Measurements from ENCODE around the gene USP30.

The USP30 gene

DNA sequence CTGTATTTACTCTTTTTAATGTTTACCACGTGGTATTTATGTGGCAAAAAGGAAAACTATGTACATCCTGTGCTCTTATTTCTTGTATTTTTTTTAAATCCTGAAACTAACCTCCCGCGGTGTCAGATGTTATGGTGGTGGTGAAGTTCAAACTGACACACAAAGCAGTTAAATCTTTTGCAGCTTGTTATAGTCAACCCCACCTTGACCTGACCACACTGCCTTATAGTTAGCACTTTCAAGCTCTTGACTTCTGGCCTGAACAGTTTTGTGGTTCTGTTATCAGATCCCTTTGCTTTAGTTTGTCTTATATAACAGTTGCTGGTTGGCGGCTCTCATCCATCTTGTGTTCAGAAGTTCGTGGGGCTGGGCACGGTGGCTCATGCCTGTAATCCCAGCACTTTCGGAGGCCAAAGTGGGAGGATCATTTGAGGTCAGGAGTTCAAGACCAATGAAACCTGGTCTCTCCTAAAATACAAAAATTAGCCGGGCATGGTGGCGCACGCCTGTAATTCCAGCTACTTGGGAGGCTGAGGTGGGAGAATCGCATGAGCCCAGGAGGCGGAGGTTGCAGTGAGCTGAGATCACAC, 47.1 kb downstream of the USP30 start:
- no peak for DNase-seq
- H3K4me1 Mint-ChIP-seq = peaks cover 23% of the 10 kb centered on the region
- no peak for ATAC-seq
- no peaks in the 10 kb centered on the region for H3K9me3 Mint-ChIP-seq
- H3K27ac Mint-ChIP-seq = peak overlapping the region in 1 of 2 donors; percentile 76
- peak overlapping the region; percentile 82 to 96 for H3K4me3 Mint-ChIP-seq
- H3K27me3 Mint-ChIP-seq = no peaks in the 10 kb centered on the region

DNA sequence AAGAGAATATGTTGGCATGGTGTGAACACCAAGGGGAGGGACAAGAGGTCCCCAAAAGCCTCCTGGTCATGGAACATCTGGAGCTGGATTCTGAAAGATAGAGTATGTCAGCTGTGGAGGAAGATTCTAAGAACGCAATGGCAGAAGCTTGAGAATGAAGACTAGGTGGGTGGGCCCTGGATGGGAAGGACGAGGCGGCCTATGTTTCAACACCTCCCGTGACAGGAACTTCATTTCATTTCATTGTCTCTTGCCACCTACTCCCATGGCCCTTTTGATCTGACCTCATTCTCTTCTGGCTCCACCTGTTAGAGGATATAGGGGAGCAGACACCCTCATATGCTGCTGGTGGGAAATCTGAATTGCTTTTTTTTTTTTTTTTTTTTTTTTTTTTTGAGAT, 48.4 kb downstream of the USP30 start:
- Mint-ChIP-seq H3K27ac (no peak overlapping the region), H3K27me3 (no peaks in the 10 kb centered on the region), H3K4me1 (peaks cover 23% of the 10 kb centered on the region), H3K9me3 (no peaks in the 10 kb centered on the region), H3K4me3 (no peak overlapping the region)
- DNase-seq (no peak), ATAC-seq (no peak)

DNA sequence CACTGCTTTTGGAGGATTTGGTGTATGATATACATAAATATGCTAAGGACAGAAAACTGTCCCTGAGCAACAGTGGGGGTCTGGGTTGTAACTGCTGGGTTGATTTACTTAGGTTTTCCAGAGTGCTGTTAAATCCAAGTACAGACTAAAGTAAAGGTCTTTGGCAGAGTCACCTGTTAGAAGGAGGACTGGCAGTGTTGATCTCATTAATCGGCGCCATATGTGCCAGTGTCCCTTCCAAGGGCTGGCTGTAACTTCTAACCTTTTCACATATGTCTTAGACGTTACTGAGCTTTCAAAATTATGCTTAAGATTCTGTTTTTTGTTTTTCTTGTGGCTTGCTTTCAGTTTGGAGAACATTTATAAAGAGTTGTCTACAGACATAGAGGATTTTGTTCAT, 50.1 kb downstream of the USP30 start:
- Mint-ChIP-seq H3K27me3 (no peaks in the 10 kb centered on the region), H3K27ac (no peak overlapping the region), H3K4me3 (no peak overlapping the region), H3K9me3 (no peaks in the 10 kb centered on the region), H3K4me1 (peaks cover 23% of the 10 kb centered on the region)
- no peak for DNase-seq
- ATAC-seq = no peak

DNA sequence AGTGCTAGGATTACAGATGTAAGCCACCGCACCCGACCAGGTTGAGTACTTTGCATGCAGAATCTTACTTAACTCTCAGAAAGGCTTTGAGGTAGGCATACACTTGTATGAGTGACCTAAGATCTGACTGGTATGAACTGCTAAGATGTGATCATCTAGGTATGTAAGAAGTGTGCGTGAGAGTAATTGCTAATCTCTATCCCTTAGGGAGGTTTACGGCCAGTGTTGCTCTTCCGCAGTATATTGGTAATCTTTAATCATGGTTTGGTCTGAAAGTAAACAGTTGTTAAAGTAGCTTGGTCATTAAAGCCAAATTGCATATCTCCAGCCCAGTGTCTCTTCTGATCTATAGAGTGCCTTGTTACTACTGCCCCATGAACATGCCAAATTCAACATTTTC, 52.8 kb downstream of the USP30 start:
- peaks cover 7% of the 10 kb centered on the region for H3K4me1 Mint-ChIP-seq
- H3K27ac Mint-ChIP-seq = no peak overlapping the region
- no peak for DNase-seq
- H3K4me3 Mint-ChIP-seq = no peak overlapping the region
- ATAC-seq = no peak
- no peaks in the 10 kb centered on the region for H3K27me3 Mint-ChIP-seq
- no peaks in the 10 kb centered on the region for H3K9me3 Mint-ChIP-seq

DNA sequence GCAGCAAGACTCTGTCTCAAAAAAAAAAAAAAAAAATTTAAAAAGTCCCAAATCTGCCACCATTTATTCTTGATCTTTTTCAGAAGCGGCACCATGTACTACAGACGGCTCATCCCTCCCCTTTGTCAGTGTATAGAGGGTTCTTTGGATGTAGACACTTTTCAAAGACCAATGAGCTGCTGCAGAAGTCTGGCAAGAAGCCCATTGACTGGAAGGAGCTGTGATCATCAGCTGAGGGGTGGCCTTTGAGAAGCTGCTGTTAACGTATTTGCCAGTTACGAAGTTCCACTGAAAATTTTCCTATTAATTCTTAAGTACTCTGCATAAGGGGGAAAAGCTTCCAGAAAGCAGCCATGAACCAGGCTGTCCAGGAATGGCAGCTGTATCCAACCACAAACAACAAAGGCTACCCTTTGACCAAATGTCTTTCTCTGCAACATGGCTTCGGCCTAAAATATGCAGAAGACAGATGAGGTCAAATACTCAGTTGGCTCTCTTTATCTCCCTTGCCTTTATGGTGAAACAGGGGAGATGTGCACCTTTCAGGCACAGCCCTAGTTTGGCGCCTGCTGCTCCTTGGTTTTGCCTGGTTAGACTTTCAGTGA, 57.5 kb downstream of the USP30 start:
- no peak for DNase-seq
- Mint-ChIP-seq H3K27me3 (no peaks in the 10 kb centered on the region), H3K4me1 (peaks cover 5% of the 10 kb centered on the region), H3K4me3 (no peak overlapping the region), H3K9me3 (no peaks in the 10 kb centered on the region), H3K27ac (no peak overlapping the region)
- no peak for ATAC-seq

- H3K9me3 Mint-ChIP-seq = no peaks in the 10 kb centered on the region
- peak overlapping the region in 1 of 2 donors; percentile 87 for H3K27ac Mint-ChIP-seq
- peaks cover 10% of the 10 kb centered on the region for H3K4me1 Mint-ChIP-seq
- H3K4me3 Mint-ChIP-seq = peak overlapping the region; percentile 77
- ATAC-seq = peak; percentile 85
- DNase-seq = peak; percentile 15 to 50
- H3K27me3 Mint-ChIP-seq = no peaks in the 10 kb centered on the region
These were observed 58.7 kb downstream of the USP30 start for GRCh38 chr12:109110988-109111495.

- Mint-ChIP-seq H3K9me3 (no peaks in the 10 kb centered on the region), H3K4me1 (peaks cover 11% of the 10 kb centered on the region), H3K27me3 (no peaks in the 10 kb centered on the region), H3K27ac (no peak overlapping the region), H3K4me3 (no peak overlapping the region)
- DNase-seq (no peak), ATAC-seq (no peak)
These were observed 60.5 kb downstream of the USP30 start for GRCh38 chr12:109112720-109113465.

- H3K27me3 Mint-ChIP-seq = no peaks in the 10 kb centered on the region
- H3K9me3 Mint-ChIP-seq = no peaks in the 10 kb centered on the region
- ATAC-seq (no peak), DNase-seq (no peak)
- H3K27ac Mint-ChIP-seq = peak overlapping the region in 1 of 2 donors; percentile 42
- peaks cover 11% of the 10 kb centered on the region for H3K4me1 Mint-ChIP-seq
- H3K4me3 Mint-ChIP-seq = no peak overlapping the region
These were observed 61.4 kb downstream of the USP30 start for GRCh38 chr12:109113661-109114321.

DNA sequence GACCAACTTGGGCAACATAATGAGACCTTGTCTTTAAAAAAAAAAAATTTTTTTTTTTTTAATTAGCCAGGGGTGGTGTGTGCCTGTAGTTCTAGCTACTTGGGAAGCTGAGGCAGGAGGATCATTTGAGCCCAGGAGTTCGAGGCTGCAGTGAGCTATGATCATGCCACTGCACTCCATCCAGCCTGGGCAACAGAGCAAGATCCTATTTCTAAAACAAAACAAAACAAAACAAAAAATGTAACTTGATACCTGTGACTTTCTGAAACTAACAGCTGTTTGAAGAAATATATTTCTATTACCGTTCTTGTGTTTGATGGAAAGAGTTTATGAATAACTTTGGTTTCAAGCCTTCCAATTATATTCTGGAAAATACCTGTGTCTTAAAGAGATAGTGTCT, 62.3 kb downstream of the USP30 start:
- Mint-ChIP-seq H3K4me1 (peaks cover 11% of the 10 kb centered on the region), H3K4me3 (no peak overlapping the region), H3K27ac (no peak overlapping the region), H3K27me3 (no peaks in the 10 kb centered on the region), H3K9me3 (no peaks in the 10 kb centered on the region)
- no peak for DNase-seq
- ATAC-seq = no peak

- H3K4me1 Mint-ChIP-seq = peaks cover 11% of the 10 kb centered on the region
- ATAC-seq = no peak
- no peak overlapping the region for H3K27ac Mint-ChIP-seq
- no peaks in the 10 kb centered on the region for H3K9me3 Mint-ChIP-seq
- H3K27me3 Mint-ChIP-seq = no peaks in the 10 kb centered on the region
- no peak for DNase-seq
- no peak overlapping the region for H3K4me3 Mint-ChIP-seq
These were observed 63.0 kb downstream of the USP30 start for GRCh38 chr12:109115404-109115757.

DNA sequence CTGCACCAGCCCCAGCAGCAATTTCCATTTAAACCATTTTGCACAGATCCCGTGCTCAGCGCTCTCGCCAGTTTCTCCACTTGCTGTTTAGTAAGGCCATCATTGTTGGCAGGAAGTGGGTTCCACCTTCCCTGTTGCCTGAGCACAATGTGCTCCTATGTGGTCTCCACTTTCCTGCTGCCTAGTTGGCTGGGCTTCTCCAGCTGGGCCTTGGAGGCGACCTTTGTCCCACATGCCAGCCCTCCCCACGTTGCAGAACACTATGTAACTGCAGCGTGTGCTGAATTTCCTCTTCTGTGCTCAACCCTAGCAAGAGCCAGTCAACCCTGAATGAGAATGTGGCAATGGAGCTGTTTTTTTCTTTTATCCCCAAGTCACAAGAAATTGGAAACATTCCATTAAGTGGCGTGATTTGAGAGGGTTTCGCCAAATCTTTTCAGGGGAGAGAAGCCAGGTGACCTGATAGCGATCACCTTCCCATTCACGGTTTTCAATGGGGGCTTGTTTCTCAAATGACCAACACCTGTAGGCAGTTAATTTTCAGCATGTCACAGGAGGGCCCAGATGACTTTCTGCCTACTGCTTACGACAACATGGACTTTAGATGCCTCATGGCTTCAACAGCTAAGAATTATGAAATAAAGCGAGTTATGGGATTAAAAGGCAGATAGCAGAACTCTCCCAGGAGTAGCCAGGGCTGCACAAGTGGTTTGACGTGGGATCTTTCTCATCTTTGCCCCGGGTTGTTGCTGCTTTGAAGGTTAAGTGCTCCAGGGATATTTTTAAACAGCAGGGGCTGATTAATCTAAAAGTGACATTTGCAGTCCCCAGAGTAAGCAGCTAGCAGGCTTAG, 63.6 kb downstream of the USP30 start, which contains the start of gene ACACB:
Gene ACACB (plus strand): TSS at position 830 of the 853 bp plus-strand sequence. CDS start 22,819 bp downstream, outside the sequence.
- Mint-ChIP-seq H3K27me3 (no peaks in the 10 kb centered on the region), H3K4me3 (no peak within 1 kb of the TSS), H3K9me3 (no peaks in the 10 kb centered on the region), H3K27ac (no peak within 1 kb of the TSS), H3K4me1 (peaks cover 11% of the 10 kb centered on the region)
- no peak for ATAC-seq
- DNase-seq = no peak

DNA sequence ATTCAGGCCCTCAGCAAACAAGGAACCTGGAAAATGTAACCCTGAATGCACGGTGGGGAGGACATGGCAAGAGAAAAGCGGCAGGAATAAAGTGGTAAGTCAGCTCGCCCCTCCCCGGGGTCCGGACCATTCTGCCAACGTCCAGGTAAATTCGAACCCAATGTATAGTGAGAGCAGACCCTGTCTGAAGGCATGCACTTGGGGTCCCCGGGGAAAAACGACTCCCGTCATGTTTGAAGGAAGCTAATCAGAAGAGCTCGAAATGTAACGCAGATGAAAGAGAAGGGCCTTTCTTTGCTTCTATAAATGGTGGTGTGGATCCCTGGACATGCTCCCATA, 64.2 kb downstream of the USP30 start:
- H3K4me3 Mint-ChIP-seq = no peak overlapping the region
- H3K27me3 Mint-ChIP-seq = no peaks in the 10 kb centered on the region
- peaks cover 9% of the 10 kb centered on the region for H3K4me1 Mint-ChIP-seq
- no peak for DNase-seq
- H3K9me3 Mint-ChIP-seq = no peaks in the 10 kb centered on the region
- H3K27ac Mint-ChIP-seq = no peak overlapping the region
- ATAC-seq = no peak

DNA sequence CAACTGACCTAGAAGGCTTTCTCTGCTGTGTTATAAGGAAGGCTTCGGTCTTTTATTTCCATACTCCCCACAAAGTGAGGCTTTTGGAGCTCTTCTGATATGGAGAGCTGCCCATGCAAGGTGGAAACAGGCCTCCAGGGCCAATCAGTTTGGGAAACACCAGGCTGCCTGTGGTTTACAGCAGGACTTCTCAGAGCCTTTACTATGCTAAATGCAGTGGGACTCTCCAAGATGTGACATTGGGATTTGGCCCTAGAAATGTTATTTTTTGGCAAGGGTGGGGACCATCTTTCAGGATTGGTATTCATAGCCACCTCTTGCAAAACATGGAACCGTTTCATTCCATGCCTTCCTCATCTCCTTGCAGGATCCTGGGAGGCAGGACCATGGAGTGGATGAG, 67.7 kb downstream of the USP30 start:
- no peak overlapping the region for H3K4me3 Mint-ChIP-seq
- no peaks in the 10 kb centered on the region for H3K27me3 Mint-ChIP-seq
- no peak for DNase-seq

DNA sequence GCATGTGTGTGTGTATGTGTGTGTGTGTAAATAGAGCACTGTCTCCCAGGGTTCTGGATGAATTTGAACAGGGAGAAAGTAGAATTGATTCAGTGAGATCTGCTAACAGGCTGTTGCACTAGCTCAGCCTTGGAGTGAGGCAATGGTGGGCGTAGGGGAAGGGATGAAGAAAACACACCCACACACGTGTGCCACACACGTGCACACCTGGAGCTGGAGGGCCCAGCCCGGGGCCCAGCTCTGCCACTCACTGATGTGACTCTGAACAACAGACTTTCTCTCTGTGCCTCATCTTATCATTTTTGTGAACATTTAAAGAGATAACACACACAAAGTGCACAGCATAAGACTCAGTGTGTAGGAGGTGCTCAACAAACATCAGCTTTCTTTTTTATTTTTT, 68.2 kb downstream of the USP30 start:
- no peak for DNase-seq
- H3K27ac Mint-ChIP-seq = no peak overlapping the region
- ATAC-seq = no peak
- no peak overlapping the region for H3K4me3 Mint-ChIP-seq
- no peaks in the 10 kb centered on the region for H3K9me3 Mint-ChIP-seq
- peaks cover 5% of the 10 kb centered on the region for H3K4me1 Mint-ChIP-seq
- H3K27me3 Mint-ChIP-seq = no peaks in the 10 kb centered on the region

More for the DNA sequence above, 67.7 kb downstream of the USP30 start:
- no peak for ATAC-seq
- no peaks in the 10 kb centered on the region for H3K9me3 Mint-ChIP-seq
- no peak overlapping the region for H3K27ac Mint-ChIP-seq
- peaks cover 6% of the 10 kb centered on the region for H3K4me1 Mint-ChIP-seq

GRCh38 chr12:109121346-109121880, 69.0 kb downstream of the USP30 start:
- H3K9me3 Mint-ChIP-seq = no peaks in the 10 kb centered on the region
- DNase-seq (no peak), ATAC-seq (no peak)
- H3K4me1 Mint-ChIP-seq = no peaks in the 10 kb centered on the region
- no peaks in the 10 kb centered on the region for H3K27me3 Mint-ChIP-seq
- H3K4me3 Mint-ChIP-seq = no peak overlapping the region
- peak overlapping the region in 1 of 2 donors; percentile 34 for H3K27ac Mint-ChIP-seq

Measured in stimulated activated naive CD8-positive, alpha-beta T cell treated with anti-CD3 and anti-CD28 coated beads, Interleukin-15, amount 100 ng/mL, for 72 hours (primary cell).